Measurements from ENCODE around the gene ZNRF3.
"Not testable (repeated sequence)": the region's sequence is repeated elsewhere in the genome, so short reads cannot be mapped to it uniquely, and the experiment has no call there.

ZNRF3 gene

DNA sequence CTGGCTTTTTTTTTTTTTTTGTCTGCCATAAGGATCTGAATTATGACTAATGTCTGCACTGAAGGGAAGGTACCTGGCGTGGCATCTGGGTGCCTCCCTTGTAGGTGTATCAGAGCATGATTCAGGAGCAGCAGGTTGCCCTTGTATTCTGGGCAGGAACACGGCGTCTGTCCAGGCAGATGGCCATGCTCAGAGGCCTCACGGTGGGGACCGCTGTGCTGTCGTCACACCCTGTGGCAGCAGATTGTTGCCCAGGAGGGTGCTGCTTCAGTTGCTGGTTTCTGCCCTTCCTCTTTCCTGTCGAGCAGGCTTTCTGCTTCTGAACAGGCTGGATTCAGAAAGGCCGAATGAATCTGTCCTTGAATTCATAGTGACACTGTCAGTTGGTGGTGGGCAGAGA lies 11.0 kb downstream of the ZNRF3 start:
- Mint-ChIP-seq H3K36me3 (ENCODE audit: low read depth) (no peaks in the 10 kb centered on the region), H3K27me3 (peaks cover 14% of the 10 kb centered on the region), H3K9me3 (no peaks in the 10 kb centered on the region), H3K27ac (no peak overlapping the region), H3K4me3 (no peak overlapping the region), H3K4me1 (ENCODE audit: low read depth) (peaks cover 12% of the 10 kb centered on the region)

DNA sequence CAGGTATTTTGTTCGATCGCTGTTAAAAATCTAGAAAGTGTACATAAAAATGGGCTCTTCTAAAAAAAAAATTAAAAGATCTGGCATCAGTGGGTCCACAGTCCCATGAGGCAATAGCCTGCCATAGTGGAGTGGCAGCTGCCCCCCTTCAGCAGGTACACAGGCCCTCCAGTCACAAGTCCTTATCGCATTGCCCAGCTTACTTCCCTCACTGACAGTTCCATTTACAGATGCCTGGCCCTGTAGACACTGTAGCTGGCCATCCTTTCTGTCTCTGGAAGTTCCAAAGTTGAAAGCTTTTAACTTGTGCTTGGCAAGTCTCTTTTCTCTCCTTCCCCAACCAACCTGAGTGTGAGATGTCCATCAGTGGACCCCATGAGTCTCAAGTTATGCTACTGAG lies 11.4 kb downstream of the ZNRF3 start:
- Mint-ChIP-seq H3K27me3 (peaks cover 14% of the 10 kb centered on the region), H3K4me1 (ENCODE audit: low read depth) (peaks cover 16% of the 10 kb centered on the region), H3K27ac (no peak overlapping the region), H3K9me3 (no peaks in the 10 kb centered on the region), H3K4me3 (no peak overlapping the region), H3K36me3 (ENCODE audit: low read depth) (no peaks in the 10 kb centered on the region)

DNA sequence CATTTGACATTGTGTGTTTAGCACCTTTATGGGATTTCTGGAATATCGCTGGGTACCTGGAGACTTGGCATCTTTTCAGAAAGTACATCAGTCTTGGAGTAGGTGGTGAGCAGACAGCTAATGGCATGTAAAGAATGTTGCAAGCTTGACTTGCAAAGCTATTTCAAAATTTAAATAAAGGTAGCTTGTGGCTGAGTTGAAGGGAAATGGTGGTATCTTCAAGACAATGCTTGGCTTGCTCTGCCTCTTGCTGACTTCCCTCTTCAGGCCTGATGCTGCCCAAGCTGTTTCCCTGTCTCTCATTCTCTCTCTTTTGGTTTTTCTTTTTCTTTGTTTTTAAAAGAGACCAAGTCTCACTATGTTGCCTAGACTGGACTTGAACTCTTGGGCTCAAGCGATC lies 13.2 kb downstream of the ZNRF3 start:
- no peak overlapping the region for H3K27ac Mint-ChIP-seq
- no peaks in the 10 kb centered on the region for H3K36me3 Mint-ChIP-seq (ENCODE audit: low read depth)
- peaks cover 20% of the 10 kb centered on the region for H3K4me1 Mint-ChIP-seq (ENCODE audit: low read depth)
- H3K4me3 Mint-ChIP-seq = no peak overlapping the region
- H3K27me3 Mint-ChIP-seq = peaks cover 11% of the 10 kb centered on the region
- H3K9me3 Mint-ChIP-seq = no peaks in the 10 kb centered on the region

DNA sequence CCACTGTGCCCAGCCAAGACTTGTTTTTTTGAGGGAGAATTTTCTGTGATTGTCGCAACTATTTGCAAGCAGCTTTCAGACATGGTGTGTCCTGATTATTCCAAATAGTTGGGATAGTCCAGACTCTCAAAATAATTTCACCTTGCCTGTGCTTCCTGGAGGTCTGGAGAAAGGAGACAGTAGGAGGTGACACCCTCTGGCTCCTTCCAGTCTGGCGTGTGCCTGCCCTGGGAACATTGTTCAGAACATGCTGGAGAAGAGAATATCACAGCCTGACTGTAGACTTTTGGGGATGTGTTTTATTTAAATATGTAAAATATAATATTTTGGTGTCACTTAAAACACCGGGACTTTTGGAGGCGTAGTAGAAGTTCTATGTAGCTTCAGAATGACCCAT lies 14.9 kb downstream of the ZNRF3 start:
- Mint-ChIP-seq H3K9me3 (no peaks in the 10 kb centered on the region), H3K4me1 (ENCODE audit: low read depth) (peaks cover 20% of the 10 kb centered on the region), H3K4me3 (no peak overlapping the region), H3K27ac (no peak overlapping the region), H3K27me3 (peaks cover 7% of the 10 kb centered on the region), H3K36me3 (ENCODE audit: low read depth) (no peaks in the 10 kb centered on the region)

DNA sequence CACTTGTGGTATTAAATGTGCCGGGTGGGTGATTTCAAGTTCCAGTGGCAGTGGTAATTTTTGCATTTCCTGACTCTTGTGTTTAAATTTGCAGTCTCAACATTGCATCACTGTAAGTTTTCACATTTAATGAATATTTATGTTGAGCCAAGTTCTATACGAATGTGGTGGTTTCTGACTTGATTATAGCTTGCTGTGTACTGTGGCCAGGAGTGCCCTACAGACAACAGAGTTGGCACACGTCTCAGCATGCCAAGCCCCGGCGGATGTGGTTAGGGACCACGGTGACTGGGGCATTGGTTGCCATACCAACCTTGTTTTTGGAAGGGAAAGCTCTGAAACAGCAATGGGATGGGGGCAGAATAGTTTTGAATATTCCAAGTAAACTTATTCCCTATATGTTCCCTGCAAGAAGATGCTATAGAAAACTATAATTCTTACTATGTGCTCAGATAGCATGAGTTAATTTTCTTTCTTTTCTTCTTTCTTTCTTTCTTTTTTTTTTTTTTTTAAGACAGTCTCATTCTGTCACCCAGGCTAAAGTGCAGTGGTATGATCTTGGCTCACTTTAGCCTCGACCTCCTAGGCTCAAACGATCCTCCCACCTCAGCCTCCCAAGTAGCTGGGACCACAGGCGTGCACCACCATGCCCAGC lies 16.0 kb downstream of the ZNRF3 start:
- Mint-ChIP-seq H3K4me1 (ENCODE audit: low read depth) (peaks cover 20% of the 10 kb centered on the region), H3K27ac (no peak overlapping the region), H3K4me3 (no peak overlapping the region), H3K9me3 (no peaks in the 10 kb centered on the region), H3K36me3 (ENCODE audit: low read depth) (no peaks in the 10 kb centered on the region), H3K27me3 (peaks cover 17% of the 10 kb centered on the region)

DNA sequence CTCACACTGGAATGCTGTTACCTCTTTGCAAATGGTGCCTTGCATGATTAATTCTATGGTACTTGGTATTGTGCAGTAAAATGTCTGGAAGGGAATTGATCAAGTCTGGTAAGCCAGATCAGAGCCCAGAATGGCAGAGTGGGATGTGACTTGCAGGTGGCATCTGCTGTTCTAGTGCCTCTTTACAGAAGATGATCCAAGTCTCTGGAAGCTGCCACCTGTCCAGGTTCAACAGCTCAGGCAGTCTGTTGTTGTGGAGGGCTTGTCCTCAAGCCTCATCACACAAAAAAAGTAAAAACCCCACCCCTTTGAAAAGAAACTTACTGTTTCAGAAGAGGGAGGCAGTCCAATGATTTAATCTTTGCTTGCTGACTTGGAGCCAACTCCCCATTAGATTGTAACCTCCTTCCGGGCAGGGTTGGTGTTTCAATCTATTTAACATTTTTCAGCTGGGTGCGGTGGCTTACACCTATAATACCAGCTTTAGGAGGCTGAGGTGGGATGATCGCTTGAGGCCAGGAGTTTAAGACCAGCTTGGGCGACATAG lies 17.1 kb downstream of the ZNRF3 start:
- no peak overlapping the region for H3K27ac Mint-ChIP-seq
- H3K27me3 Mint-ChIP-seq = peaks cover 27% of the 10 kb centered on the region

DNA sequence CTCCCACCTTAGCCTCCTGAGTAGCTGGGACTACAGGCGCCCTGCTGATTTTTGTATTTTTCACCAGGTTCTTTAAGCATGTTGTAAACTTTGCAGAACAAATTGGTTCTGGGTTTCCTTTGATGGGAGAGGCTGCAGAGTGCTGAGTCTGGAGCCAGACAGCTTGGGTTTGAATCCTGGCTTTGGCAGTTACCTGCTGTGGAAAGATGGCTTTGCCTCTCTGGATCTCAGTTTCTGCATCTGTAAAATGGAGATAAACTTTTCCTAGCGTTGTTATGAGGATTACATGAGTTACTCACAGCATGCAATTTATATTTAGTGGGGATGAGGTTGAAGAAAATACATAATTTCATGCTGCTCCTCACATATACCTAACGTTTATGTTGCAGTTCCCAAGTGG lies 19.1 kb downstream of the ZNRF3 start:
- H3K27ac Mint-ChIP-seq = no peak overlapping the region
- H3K27me3 Mint-ChIP-seq = peaks cover 27% of the 10 kb centered on the region
- H3K4me1 Mint-ChIP-seq (ENCODE audit: low read depth) = peaks cover 30% of the 10 kb centered on the region
- H3K9me3 Mint-ChIP-seq = no peaks in the 10 kb centered on the region
- no peak overlapping the region for H3K4me3 Mint-ChIP-seq
- peaks cover 3% of the 10 kb centered on the region for H3K36me3 Mint-ChIP-seq (ENCODE audit: low read depth)

More for the DNA sequence above, 17.1 kb downstream of the ZNRF3 start:
- H3K9me3 Mint-ChIP-seq = no peaks in the 10 kb centered on the region
- no peaks in the 10 kb centered on the region for H3K36me3 Mint-ChIP-seq (ENCODE audit: low read depth)
- no peak overlapping the region for H3K4me3 Mint-ChIP-seq
- H3K4me1 Mint-ChIP-seq (ENCODE audit: low read depth) = peaks cover 20% of the 10 kb centered on the region

DNA sequence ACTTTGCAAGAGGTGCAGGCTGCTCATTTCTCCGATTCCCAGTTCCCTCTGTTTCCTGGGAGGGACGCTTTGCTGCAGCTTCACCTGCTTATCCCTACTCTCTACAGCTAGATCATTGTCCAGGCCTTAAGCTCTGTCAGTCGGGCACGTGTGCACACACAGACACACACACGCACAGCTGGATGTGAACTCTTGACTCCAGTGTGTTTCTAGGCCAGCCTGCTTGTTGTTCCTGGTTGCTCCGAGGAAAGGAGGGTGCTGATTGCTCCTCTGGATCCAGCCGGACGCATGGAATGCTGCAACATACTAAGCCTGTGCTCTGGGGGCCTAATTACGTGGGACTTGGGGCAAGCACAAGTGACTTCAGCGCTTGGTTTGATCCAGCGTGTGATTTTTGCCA lies 19.7 kb downstream of the ZNRF3 start:
- Mint-ChIP-seq H3K27me3 (peaks cover 24% of the 10 kb centered on the region), H3K36me3 (ENCODE audit: low read depth) (peaks cover 3% of the 10 kb centered on the region), H3K4me3 (no peak overlapping the region), H3K27ac (no peak overlapping the region), H3K9me3 (no peaks in the 10 kb centered on the region), H3K4me1 (ENCODE audit: low read depth) (peaks cover 33% of the 10 kb centered on the region)

DNA sequence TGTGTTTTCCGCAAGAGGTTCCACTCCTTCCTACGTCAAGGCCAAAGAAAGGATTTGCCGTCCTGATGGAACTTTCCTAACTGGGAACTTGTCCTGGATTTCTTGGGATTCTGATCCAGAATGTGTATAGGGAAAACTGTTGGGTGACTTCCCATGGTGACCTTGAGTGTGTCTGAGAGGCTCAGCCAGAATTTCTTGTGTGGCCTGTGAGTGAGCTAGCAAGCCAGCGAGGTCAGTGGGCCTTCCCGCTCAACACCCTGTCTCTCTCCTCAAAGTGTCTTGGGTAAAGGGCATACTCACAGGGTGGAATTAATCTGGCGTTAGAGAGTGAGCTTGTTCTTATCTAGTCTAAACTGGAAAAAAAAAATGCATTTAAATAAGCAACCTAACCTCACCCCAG lies 20.4 kb downstream of the ZNRF3 start:
- peaks cover 24% of the 10 kb centered on the region for H3K27me3 Mint-ChIP-seq
- H3K9me3 Mint-ChIP-seq = no peaks in the 10 kb centered on the region
- H3K27ac Mint-ChIP-seq = no peak overlapping the region
- peaks cover 3% of the 10 kb centered on the region for H3K36me3 Mint-ChIP-seq (ENCODE audit: low read depth)
- H3K4me1 Mint-ChIP-seq (ENCODE audit: low read depth) = peaks cover 37% of the 10 kb centered on the region
- H3K4me3 Mint-ChIP-seq = no peak overlapping the region

DNA sequence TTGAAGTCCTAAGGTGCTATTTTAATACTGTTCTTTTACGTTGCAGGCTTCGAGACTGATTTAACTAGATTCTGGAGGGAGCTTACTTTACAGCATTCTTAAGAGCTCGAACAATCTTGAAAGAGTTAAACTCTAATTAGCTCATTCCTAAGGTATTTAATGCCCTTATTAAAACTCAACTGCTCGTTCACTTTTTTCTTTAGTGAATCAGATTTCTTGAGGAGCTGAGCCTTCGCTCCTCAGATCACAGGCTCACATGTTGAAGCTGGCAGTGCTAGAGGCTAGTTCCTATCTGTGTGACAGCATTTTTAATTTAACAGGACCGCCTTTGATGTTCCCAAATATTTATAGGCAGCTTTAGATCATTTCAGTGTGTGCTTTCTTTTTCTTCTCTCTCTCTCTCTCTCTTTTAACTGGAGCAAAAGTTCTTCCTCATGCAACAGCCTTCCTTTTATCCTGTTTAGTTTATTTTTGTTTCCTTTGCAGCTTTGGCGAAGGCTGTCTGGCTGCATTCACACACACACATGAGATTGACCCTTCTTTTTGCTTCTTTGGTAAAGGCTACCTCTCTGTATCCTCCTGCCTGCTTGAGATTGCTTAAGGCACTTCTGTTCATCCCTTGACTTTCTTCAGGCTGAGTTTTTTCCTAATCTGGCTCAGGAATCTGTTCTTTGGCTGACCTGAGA lies 21.0 kb downstream of the ZNRF3 start:
- H3K4me3 Mint-ChIP-seq = no peak overlapping the region
- peaks cover 37% of the 10 kb centered on the region for H3K4me1 Mint-ChIP-seq (ENCODE audit: low read depth)
- H3K36me3 Mint-ChIP-seq (ENCODE audit: low read depth) = peaks cover 3% of the 10 kb centered on the region
- H3K27me3 Mint-ChIP-seq = peaks cover 24% of the 10 kb centered on the region
- no peak overlapping the region for H3K27ac Mint-ChIP-seq
- H3K9me3 Mint-ChIP-seq = no peaks in the 10 kb centered on the region

DNA sequence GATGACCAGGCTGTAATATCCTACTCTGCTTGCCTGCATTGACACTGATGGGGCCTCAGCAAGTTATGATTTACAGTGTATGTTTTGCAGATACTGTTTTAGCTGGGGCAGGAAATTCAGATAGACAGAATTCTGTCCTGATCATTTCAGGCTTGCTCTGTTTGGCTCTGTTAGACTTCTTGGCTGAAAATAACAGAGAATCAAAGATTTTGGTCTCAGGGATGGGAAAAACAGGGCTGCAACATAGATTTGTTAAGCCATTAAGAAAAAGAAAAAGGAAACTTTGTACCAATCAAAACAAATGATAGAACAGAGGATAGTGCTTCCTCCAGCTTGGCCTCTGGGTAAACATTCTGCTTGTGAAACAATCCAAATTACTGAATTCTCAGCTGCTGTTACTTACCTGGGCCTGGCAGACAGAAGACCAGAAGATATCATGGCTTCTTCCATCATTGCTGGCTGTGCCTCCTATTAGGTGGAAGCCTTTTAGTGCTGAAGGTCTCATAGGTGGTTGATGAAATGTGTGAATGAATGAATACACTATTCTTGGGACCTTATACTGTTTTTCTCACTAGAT lies 22.0 kb downstream of the ZNRF3 start:
- no peaks in the 10 kb centered on the region for H3K9me3 Mint-ChIP-seq
- H3K27me3 Mint-ChIP-seq = peaks cover 26% of the 10 kb centered on the region
- H3K4me1 Mint-ChIP-seq (ENCODE audit: low read depth) = peaks cover 34% of the 10 kb centered on the region
- H3K36me3 Mint-ChIP-seq (ENCODE audit: low read depth) = peaks cover 3% of the 10 kb centered on the region
- H3K27ac Mint-ChIP-seq = no peak overlapping the region
- H3K4me3 Mint-ChIP-seq = no peak overlapping the region

DNA sequence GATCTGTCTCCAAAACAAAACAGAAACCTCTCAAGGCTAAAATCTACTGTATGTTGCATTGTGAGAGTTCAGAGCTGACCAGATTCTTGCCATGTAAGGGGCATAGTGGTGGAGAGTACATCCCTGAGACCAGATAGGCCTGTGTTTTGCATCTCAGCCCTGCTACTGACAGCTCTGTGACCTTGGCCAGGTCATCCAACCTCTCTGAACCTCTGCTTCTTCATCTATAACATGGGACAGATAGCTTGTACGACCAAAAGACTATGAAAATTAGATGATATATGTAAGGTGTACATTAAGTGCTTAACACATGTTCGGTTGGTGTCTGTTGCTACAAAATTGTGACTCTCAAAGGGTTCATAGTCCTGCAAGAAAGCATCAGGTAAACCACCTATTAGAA lies 22.9 kb downstream of the ZNRF3 start:
- peaks cover 31% of the 10 kb centered on the region for H3K27me3 Mint-ChIP-seq

DNA sequence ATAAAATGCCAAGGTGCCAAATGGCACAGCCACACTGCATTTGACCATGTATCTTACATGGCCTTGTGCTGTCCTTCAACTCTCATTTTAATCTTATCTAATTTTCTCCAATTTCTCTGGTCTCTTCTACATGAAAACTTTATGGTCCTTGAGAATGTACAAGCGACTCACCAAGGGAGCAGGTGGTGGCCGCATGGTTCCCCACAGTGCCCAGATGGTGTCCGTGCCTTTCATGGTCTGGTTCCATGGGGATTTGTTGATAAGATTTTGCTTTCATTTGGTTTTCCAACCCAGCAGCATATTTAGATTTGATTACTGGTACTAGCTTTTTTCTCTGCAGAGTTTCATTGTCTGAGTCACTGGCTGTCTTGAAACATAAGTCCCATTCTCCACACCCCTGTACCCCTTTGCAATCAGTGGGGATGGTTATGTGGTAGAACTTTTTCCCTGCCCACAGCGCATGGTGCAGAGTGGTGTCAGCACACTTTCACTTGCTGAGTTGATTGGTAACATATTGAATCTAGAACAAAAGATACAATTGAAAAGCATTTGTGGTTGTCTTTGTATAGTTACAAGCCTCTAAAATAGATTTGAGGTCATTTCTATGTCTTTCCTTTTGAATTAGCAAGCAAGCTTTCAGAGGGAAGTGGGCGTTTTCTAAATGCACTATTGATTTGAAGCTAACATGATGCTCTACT lies 24.1 kb downstream of the ZNRF3 start:
- Mint-ChIP-seq H3K4me3 (peak overlapping the region; percentile 54), H3K9me3 (no peaks in the 10 kb centered on the region), H3K27ac (peak overlapping the region; percentile 67), H3K36me3 (ENCODE audit: low read depth) (peaks cover 3% of the 10 kb centered on the region), H3K27me3 (peaks cover 34% of the 10 kb centered on the region), H3K4me1 (ENCODE audit: low read depth) (peaks cover 37% of the 10 kb centered on the region)

More for the DNA sequence above, 22.9 kb downstream of the ZNRF3 start:
- Mint-ChIP-seq H3K36me3 (ENCODE audit: low read depth) (peaks cover 3% of the 10 kb centered on the region), H3K4me1 (ENCODE audit: low read depth) (peaks cover 37% of the 10 kb centered on the region), H3K4me3 (no peak overlapping the region), H3K9me3 (no peaks in the 10 kb centered on the region), H3K27ac (no peak overlapping the region)

DNA sequence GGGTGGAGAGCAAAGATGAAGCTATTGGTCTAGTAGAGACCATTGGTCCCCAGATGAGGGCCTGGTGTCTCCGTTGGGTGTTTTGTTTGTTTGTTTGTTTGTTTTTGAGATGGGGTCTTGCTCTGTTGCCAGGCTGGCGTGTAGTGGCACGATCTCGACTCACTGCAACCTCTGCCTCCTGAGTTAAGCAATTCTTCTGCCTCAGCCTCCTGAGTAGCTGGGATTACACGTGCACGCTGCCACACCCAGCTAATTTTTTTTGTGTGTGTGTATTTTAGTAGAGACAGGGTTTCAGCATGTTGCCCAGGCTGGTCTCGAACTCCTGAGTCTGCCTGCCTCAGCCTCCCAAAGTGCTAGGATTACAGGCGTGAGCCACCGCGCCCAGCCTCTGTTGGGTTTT lies 25.4 kb downstream of the ZNRF3 start:
- Mint-ChIP-seq H3K4me3 (peak overlapping the region; percentile 51), H3K27me3 (peaks cover 29% of the 10 kb centered on the region), H3K4me1 (ENCODE audit: low read depth) (peaks cover 37% of the 10 kb centered on the region), H3K27ac (peak overlapping the region; percentile 5)
- H3K9me3 Mint-ChIP-seq; H3K36me3 Mint-ChIP-seq (ENCODE audit: low read depth): not testable (repeated sequence)

DNA sequence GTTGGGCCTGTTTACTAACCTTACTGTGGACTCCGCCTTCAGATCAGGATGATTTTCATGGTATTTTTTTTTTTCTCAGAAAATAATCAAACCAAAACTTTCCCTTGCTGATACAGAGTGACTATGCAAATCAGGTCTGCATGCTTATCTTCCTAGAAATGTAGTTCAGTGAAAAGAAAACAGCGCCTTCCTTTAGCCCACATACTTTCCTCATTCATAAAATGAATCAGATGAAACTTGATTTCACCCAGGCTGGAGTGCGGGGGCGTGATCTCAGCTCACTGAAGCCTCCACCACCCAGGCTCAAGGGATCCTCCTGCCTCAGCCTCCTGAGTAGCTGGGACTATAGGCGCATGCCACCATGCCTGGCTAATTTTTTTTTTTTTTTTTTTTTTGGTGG lies 26.0 kb downstream of the ZNRF3 start:
- H3K4me1 Mint-ChIP-seq (ENCODE audit: low read depth) = peaks cover 37% of the 10 kb centered on the region
- H3K27ac Mint-ChIP-seq = peak overlapping the region; percentile 83
- H3K9me3 Mint-ChIP-seq = no peaks in the 10 kb centered on the region
- H3K27me3 Mint-ChIP-seq = peaks cover 28% of the 10 kb centered on the region
- H3K36me3 Mint-ChIP-seq (ENCODE audit: low read depth) = peaks cover 3% of the 10 kb centered on the region
- peak overlapping the region; percentile 51 for H3K4me3 Mint-ChIP-seq

All from stimulated activated naive CD8-positive, alpha-beta T cell treated with anti-CD3 and anti-CD28 coated beads, Interleukin-15, Interleukin-2, amounts not matched to agents 100 ng/mL and 50 ng/mL, for 24 hours (primary cell).